Stimulated activated CD4-positive, alpha-beta T cell treated with anti-CD3 and anti-CD28 coated beads, Interleukin-1b, Interleukin-23, amount 100 ng/mL, for 48 hours (primary cell): ENCODE data around the gene SPECC1L.

Experiments used
- DNase-seq: peaks from one replicate; pipeline ENCODE4 v3.0.0-alpha.2; 2020

Gene SPECC1L

DNA sequence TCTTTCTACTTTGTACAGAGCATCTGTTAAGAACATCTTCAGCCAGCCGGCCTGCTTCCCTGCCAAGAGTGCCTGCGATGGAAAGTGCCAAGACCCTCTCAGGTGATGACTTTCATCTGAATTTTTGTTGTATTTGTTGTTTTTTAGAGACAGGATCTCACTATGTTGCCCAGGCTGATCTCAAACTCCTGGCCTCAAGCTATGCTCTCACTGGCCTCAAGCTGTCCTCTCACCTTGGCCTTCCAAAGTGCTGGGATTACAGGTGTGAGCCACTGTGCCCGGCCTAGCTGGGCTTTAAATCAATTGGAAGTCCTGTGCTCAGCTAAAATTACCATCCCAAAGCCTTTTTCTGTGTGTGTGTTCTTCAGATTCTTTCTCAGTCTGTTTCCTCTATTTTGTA is 92.6 kb downstream of the SPECC1L start:
- DNase-seq, result no peak

DNA sequence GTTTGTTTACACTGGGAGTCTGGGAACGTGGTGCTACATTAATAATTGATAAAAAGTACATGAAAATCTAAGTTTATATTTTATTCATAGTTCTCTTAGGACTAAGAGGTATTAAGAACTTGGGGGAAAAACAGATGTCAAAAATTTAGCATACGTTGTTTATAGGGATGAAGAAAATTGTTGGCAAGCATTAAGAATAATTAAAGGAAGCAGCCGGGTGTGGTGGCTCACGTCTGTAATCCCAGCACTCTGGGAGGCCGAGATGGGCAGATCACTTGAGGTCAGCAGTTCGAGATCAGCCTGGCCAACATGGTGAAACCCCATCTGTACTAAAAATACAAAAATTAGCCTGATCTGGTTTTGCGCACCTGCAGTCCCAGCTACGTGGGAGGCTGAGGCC is 96.1 kb downstream of the SPECC1L start:
- DNase-seq, result no peak

DNA sequence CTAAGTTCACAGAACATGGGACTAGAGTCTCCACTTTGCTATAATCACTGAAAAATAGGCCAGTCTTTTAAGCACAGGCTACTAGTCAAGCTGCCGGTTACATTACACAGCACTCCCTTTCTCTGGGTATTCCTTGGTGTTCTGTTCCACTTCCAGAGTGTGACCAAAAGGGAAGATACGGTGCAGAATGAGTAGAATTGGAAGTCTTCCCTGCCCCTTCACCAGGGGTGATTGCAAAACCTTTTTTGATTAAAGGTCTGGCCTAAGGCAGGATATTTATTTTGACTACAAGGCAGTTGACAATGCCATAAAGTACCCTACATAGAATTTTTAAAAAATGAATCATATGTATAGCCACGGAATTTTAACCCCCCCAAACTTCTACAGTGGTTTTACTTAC is 97.2 kb downstream of the SPECC1L start:
- no peak for DNase-seq

DNA sequence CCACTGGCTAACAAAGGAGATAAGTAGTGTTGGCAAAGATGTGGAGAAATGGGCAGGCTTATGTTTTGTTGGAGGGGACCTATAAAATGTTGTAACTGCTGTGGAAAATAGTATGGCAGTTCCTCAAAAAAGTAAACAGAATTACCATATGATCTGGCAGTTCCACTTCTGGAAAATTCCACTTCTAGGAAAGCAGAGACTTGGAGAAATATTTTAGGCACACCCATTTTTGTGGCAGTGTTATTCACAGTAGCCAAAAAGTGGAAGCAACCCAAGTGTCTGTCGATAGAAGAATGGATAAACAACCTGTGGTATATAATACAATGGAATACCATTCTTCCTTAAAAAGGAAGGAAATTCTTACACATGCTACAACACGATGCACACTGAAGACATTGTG is 99.8 kb downstream of the SPECC1L start:
- no peak for DNase-seq

DNA sequence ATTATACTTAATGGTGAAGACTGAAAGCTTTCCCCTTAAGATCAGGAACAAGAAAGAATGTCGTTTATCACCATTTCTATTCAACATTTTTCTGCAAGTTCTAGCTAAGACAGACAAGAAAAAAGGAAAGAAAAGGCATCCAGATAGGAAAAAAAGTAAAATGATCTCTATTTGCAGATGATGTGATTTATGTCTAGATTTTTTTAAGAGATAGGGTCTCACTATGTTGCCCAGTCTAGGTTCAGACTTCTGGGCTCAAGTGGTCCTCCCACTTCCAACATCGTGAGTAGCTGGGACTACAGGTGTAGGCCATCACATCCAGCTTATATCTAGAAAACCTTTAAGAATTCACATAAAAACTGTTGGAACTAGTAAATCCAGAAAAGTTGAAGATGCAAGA is 105.4 kb downstream of the SPECC1L start:
- no peak for DNase-seq

DNA sequence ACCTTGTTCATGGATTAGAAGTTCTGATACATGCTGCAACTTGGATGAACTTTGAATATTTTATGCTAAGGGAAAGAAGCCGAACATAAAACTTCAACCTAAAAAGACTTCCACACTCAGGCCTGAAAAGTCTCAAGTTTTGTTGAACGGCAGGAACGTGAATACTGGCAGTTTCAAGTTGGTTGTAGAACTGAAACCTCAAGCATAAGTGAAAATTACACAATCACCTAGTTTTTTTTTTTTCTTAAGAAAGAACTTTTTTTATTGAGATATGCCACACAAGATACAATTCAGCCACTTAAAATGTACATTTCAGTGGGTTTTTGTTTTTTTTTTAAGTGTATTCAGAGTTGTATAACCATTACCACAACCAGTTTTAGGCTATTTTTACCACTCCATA is 106.0 kb downstream of the SPECC1L start:
- DNase-seq, result no peak

DNA sequence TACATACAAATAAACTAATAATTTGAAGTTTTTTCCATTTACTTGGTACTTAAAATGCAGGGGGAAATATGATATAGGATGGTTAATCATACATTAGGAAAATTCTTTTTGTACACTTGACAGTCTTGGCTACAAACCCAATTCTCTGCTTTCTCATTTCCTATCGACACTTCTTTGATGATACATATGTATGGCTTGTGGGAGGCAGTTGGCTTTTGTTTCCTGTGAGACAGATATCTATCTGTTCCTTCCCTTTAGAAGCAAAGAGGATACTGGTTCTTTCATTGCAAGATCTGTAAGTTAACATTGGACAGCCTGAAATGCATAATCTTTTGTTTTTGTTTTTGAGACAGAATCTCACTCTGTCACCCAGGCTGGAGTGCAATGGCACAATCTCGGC is 108.9 kb downstream of the SPECC1L start:
- DNase-seq, result no peak

DNA sequence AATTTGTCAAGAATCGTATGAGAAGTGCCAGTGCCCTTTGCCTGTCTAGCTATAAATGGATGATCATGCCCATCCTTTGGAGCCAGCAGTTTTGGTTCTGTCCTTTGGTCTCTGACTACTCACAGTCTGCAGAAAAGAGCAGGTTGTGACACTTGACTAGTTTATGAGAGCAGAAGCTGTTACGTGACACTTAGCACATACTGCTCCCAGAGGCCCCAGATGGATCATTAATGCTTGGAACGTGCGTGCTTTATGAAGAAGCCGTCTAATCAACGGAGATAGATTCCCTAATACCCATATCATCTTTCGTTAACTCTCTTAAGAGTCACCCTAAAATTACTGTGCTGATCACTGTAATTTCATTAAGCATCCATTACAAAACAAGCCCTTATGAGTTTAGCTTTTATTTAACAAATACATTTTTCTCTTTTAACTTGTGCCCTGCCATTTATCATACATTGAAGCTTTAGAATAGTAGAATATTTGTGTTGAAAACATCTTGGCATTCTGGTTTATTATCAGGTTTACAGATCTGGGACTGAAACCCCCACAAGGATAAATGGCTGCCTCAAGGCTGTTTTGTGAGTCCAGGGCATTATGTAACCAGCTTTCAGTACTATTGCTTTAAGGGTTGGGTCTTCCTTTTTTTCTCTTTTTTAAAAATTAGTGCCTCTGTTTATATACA is 109.7 kb downstream of the SPECC1L start:
- DNase-seq, result no peak

DNA sequence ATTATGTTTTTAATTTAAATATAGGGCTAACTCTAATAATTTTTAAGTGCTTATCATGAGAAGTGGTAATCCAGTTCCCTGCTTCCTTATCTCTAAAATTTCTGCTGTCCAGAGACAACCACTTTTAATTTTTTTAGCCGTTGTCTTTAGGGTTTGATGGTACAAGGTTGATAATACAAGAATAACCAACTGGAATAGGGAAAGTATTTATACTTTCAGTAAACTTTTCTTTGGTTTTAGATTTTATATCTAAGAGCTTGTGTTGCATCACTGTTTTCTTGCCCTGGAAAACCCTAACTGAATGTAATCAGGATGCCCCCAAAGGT is 110.2 kb downstream of the SPECC1L start:
- no peak for DNase-seq

DNA sequence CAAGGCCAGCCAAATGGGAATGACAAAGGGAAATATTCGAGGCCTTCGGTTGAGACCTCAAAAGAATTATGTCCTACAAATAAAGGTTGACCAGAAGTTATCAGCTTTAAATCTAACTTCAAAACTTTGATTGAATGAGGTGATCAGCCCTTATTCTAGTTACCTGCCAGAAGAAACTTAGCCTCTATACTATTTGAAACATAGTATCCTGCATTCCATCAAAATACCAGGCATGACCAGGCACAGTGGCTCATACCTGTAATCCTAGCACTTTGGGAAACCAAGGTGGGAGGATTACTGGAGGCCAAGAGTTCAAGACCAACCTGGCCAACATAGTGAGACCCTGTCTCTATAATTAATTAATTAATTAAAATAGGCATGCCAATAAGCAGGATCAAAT is 112.4 kb downstream of the SPECC1L start:
- no peak for DNase-seq

DNA sequence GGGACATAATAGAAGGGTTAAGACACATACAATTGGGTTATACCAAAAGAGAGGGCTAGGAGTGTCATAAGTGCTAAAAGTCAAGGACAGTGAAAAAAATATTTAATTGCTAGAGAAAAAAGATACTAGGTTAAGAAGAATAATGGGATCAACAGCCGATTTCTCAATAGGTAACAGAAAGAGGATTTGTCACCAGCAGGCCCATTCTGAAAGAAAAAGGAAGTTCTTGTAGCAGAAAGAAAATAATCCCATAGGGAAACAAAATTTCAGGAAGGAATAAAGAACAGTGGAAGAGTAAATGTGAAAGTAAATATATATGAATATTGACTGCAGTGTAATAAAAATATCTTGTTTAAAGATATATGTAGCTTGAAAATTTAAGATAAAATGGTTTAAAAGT is 113.5 kb downstream of the SPECC1L start:
- DNase-seq, result no peak

DNA sequence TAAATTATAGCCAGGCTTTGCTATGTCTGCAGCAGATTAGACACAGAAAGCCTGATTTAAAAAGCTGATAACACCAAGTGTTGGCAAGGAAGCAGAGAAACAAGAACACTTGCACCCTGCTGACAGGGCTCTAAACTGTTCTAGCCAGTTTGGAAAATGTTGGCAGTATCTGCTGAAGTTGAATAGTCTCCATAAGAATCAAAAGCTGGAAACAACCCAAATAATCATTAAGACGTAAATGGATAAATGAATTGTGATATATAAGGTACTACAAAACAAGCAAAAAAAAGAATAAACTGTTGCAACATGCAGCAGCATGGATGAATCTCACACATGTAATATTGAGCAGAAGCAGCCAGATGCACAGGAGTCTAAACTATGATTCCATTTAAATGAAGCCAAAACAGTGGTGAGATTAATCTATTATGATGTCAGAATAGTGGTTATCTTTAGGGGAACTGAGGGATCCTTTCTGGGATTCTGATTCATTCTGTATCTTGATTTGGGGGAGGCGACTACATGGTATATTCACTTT is 116.4 kb downstream of the SPECC1L start:
- DNase-seq, result no peak

DNA sequence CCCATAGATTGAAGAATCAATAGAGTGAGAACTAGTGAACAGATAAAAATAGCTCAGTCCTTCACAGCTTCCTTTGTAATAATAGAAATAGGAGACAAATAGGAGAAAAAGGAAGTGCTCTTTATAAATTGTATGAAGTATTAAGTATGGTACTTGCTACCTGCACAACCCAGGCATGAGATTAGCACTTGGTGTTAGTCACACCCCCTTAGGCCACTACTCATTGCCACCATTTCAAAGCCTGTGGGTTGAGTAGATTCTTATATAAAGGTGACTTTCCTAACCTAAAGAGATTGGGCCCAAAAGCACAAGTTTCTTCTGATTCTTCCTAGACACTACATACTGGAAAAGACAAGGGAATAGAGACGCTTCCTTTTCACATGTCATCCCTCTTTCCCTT is 119.0 kb downstream of the SPECC1L start:
- DNase-seq, result no peak

DNA sequence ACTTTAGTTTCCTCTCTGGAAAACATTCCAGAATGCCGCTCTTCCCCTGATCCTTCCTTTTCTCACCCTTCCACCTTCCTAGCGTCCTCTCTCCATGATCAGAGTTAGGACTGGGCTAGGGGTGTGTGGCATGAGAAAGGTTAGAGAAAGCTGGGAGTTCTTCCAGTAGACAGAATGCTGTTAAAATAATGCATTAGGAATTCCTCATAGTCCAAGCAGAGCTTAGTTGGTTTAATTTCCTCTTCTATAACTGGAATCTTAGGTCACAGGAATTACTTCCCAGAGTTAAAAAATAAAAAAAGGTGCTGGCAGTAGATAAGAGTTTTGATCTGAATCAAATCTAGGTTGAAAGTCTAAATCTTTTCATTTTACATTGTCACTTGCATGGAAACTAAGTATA is 119.5 kb downstream of the SPECC1L start:
- DNase-seq, result no peak

DNA sequence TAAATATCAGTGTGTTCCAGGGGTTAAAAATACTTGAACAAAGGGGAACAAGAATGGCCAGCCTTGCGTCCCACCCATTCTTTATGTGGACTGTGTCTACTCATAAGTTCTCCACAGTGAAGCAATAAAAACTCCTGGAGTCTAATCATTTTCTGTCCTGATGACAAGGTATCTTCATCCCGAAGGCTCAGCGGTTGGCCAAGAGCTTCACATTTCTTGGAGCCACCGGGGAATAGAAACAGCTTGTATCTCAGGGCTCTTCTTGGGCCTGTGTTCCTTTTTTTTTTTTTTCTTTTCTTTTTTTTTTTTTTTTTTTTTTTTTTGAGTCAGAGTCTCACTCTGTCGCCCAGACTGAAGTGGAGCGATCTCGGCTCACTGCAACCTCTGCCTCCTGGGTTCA is 119.9 kb downstream of the SPECC1L start:
- no peak for DNase-seq

DNA sequence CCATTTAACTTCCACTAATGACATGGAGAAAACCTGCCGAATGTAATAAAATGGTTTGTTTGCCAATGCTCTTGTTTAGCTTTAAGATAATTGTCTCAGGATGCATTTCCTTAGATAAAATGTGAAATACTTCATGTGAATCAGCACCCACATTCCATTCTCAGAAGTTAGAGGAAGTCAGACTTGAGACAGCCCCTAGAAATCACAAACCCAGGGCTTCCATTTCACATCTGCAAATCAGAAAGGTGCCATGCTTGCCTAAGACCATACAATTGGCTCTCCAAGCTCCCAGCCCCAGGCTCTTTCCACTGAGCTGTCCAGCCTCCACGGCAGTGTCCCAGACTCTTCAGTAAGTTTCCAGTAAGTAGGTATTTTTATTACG is 121.2 kb downstream of the SPECC1L start:
- no peak for DNase-seq

DNA sequence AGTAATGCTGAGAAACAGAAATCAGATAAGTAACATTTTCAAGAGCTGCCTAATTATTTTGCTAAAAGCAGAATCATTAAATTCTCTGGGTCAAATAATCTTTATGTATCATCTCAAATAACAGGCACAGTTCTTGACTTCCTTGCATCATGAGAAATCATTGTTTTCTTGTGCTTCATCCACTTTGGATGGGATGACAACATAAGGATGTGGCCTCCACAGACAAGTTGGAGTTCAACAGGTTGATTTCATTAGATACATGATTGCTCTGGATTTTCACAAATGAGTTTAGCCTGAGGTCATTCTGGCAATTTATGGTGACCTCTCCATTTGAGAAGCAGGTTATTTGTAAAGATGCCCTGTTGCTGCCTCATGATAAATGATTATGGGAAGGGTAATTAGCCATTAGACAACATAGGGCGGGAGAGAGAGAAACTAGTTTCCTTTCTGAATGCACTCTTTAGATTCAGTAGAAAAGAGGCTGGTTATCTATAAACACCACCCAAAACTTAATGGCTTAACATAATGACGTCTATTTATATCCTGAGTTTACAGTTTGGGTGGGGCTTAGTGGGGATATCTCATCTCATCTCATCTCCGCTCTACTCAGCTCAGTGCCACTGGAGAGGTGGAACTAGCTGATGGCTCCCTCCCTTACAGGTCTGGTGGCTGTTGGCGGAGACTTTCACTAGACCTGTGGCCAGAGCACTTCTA is 121.7 kb downstream of the SPECC1L start:
- DNase-seq, result no peak

DNA sequence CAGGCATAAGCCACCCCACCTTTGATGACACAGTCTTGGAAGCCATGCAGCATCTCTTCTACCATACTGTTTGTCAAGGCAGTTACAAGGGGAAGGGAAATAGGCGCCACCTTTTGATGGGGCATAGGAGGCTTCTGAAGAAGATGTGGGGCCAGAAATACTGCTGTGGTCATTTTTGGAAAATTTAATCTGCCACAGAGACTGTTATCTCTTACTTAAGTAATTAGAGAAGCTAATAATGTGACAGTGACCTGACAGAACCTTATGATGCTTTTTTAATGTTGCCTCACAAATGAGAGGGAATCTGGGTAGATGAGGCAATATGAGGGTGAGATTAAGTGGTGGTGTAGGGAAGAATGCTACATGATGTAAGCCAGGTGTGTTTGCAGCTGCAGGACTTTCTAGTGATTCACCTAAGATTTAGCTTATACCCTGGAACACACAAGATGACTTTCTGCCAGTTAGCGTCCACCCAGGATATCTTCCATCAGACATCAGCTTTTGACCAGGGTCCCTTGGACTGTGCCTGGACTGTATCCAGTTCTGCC is 122.5 kb downstream of the SPECC1L start:
- no peak for DNase-seq

DNA sequence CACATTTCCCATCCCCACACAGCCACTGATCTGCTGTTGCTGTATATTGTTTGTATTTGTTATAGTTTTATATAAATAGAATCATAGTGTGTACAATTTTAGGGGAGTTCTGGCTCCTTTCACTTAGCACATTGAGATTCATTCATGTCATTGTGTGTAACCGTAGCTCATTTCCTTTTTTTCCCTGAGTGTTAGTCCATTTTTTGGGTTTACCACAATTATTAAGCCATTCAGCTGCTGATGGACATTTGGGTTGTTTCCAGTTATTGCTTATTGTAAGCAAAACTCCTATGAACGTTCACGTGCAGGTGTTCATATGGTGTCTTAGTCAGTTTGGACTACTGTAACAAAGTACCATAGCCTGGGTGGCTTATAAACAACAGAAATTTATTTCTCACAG is 123.2 kb downstream of the SPECC1L start:
- no peak for DNase-seq

DNA sequence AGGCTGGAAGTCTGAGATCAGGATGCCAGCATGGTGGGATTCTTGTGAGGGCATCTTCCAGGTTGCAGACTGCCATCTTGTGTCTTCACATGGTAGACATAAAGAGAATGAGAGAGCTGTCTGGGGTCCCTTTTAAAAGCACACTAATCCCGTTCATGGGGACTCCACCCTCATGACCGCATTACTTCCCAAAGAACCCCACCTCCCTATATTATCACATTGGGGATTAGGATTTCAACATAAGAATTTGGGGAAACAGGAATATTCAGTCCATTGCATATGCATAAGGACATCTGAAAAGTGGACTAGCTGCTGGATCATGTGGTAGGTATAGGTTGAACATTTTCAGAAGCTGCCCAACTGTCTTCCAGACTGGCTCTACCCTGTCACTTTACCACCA is 123.6 kb downstream of the SPECC1L start:
- no peak for DNase-seq

DNA sequence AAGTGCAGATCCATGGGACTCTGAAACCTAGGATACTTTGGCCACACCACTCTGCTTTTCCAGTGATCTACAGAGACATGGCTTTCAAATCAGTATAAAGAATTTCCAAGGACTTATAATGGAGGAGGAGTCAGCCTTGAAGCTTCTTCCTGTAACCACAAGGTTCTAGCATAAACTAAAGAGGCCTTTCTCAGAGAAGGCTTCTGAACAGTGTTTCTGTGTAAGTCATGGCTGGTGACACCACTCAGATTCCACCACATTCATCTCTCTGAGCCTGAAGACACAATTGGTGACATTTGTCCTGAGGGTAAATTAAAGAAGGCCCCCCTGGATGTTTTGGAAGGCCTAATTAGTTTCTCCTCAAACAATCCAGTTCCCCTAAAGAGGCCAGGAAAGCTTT is 127.8 kb downstream of the SPECC1L start:
- no peak for DNase-seq

DNA sequence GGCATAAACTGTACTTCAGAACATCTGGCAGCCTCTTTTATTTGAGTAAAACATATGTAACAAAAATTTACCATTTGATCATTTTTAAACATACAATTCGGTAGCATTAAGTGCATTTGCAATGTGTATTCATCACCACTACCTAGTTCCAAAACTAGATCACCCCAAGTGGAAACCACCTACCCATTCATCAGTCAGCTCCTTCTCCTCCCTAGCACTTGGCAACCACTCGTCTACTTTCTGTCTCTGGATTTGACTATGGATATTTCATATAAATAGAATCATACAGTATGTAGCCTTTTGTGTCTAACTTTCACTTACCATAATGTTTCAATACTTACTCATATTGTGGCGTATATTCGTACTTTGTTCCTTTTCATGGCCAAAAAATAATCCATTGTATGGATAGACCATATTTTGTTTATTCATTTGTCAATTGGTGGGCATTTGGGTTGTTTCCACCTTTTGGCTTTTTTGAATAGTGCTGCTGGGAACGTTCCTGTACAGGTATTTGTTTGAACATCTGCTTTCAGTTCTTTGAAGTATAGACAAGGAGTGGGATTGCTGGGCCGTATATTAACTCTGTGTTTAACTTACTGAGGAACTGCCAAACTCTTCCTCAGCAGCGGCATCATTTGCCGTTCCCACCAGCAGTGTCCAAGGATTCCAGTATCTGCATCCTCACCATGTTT is 129.5 kb downstream of the SPECC1L start:
- DNase-seq, result no peak

DNA sequence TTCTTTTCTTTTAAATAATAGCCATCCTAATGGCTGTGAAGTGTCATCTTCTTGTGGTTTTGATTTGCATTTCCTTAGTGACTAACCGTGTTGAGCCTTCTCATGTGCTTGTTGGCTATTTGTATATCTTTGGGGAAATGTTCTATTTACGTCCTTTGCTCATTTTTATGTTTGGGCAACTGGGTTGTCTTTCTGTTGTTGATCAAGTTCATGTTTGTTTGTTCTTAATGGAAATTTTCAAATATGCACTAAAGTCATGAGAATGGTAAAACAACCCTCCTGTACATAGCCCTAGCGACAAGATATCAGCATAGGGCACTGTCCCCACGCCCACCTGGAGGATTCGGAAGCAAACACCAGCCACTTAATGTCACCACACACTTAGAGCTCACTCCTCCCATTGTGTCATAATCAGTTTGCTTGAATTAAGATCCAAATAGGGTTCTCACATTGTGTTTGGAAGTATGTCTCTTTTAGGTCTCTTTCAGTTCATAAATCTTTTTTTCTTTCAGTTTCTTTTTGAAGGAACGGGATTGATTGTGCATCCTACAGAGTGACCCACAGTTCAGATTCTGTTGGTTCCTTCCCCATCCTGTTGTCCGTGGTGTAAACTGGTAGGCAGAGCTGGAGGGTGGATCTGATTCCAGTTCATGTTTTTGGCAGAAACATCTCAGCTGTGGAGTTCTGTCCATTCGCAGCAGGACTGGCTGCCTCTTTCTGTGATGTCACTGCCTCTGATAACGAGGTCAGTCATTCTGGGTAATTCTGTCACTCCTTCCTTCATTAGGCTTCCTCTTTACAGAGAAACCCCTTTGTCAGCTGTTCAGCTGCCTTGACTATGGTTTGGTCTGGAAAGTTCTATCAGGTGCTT is 130.3 kb downstream of the SPECC1L start:
- no peak for DNase-seq
